Glomerular visceral epithelial cell (primary cell): ENCODE results near the gene CHST3.
"Not testable (repeated sequence)": the region's sequence is repeated elsewhere in the genome, so short reads cannot be mapped to it uniquely, and the experiment has no call there.

Experiments
- DNase-seq: peaks from one replicate; pipeline ENCODE4 v3.0.0-alpha.2; 2016; ENCODE audit errors: extremely low spot score

The CHST3 gene

GRCh38 chr10:72030762-72031543 is 66.8 kb downstream of the CHST3 start:
- no peak for DNase-seq

GRCh38 chr10:72031706-72032105 is 67.5 kb downstream of the CHST3 start:
- no peak for DNase-seq

GRCh38 chr10:72032409-72033162 is 68.4 kb downstream of the CHST3 start:
- not testable (repeated sequence) for DNase-seq

GRCh38 chr10:72034040-72034499 is 69.9 kb downstream of the CHST3 start:
- no peak for DNase-seq

- DNase-seq: no peak
These were observed 70.6 kb downstream of the CHST3 start for GRCh38 chr10:72034761-72035160.

GRCh38 chr10:72035252-72035887 is 71.2 kb downstream of the CHST3 start:
- DNase-seq: no peak

- no peak for DNase-seq
These were observed 73.1 kb downstream of the CHST3 start for GRCh38 chr10:72037266-72037665.

- no peak for DNase-seq
These were observed 73.6 kb downstream of the CHST3 start for GRCh38 chr10:72037811-72038210.

GRCh38 chr10:72038458-72039001 is 74.3 kb downstream of the CHST3 start:
- peak; percentile 29 for DNase-seq

- DNase-seq: no peak
These were observed 75.2 kb downstream of the CHST3 start for GRCh38 chr10:72039377-72039776.

- DNase-seq: no peak
These were observed 77.3 kb downstream of the CHST3 start for GRCh38 chr10:72041491-72041890.

- no peak for DNase-seq
These were observed 79.0 kb downstream of the CHST3 start for GRCh38 chr10:72043016-72043834.

GRCh38 chr10:72044417-72045041 is 80.3 kb downstream of the CHST3 start:
- peak; percentile 35 for DNase-seq

- DNase-seq: no peak
These were observed 81.4 kb downstream of the CHST3 start for GRCh38 chr10:72045586-72045985.

GRCh38 chr10:72048450-72049124 is 84.4 kb downstream of the CHST3 start:
- peak; percentile 92 for DNase-seq

GRCh38 chr10:72049472-72049871 is 85.3 kb downstream of the CHST3 start:
- DNase-seq: no peak

- DNase-seq: no peak
These were observed 86.0 kb downstream of the CHST3 start for GRCh38 chr10:72049969-72050781.

GRCh38 chr10:72050873-72051272 is 86.7 kb downstream of the CHST3 start:
- DNase-seq: no peak

- DNase-seq: no peak
These were observed 89.5 kb downstream of the CHST3 start for GRCh38 chr10:72053690-72054089.
